GM21717 (cell line): ENCODE measurements around the gene GNG14.
"Not testable (repeated sequence)": the region's sequence is repeated elsewhere in the genome, so short reads cannot be mapped to it uniquely, and the experiment has no call there.

Experiments
- ATAC-seq: cut with Tn5 transposase; IDR thresholded peaks from one replicate; pipeline ENCODE4 v1.9.1; 2021; ENCODE audit warnings: mild to moderate bottlenecking, moderate library complexity; ENCODE audit not compliant: unreplicated experiment

GNG14 gene

DNA sequence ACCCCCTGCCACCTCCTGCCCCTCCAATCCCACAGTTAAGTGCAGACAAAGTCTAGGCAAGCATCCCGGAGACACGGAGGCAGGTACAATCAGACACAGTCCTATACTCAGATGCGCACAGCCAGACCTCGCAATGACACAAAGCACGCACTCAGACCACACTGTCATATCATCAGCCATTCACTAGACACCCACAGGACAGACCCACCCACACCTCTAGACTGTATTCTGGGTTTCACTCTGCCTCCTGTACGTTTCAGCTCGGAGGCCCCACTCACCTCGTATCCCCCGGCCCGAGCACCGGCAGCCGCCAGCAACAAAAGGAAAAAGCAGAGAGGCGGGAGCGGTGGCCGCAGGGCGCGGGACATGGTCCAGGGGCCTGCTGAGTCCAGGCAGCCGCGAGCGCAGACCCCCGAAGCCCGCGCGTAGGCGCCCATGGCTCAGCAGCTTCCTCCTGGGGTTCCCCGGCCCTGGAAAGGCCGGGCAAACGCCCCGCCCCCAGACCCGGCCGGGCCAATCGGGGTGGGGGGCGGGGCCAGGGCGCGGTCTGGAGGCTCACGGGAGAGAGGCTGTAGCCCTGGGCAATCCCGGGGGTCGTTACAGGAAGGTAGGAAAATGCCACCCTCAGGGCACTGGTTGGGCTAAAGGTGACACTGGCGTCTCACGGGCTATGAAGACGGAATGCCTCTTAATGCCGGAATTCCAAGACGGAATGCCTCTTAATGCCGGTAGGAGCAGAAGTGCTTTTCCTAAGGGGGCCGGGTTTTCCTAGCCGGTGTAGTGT lies 21.3 kb upstream of the GNG14 start, which contains the start of the genes MAN2B1 and WDR83:
Gene MAN2B1 (minus strand): TSS at position 478 of the 784 bp plus-strand sequence. CDS start 41 bp downstream, at position 437.
Gene WDR83 (plus strand): TSS at position 543 of the 784 bp plus-strand sequence. CDS start 2,984 bp downstream, outside the sequence.
- ATAC-seq: peak; percentile 35

DNA sequence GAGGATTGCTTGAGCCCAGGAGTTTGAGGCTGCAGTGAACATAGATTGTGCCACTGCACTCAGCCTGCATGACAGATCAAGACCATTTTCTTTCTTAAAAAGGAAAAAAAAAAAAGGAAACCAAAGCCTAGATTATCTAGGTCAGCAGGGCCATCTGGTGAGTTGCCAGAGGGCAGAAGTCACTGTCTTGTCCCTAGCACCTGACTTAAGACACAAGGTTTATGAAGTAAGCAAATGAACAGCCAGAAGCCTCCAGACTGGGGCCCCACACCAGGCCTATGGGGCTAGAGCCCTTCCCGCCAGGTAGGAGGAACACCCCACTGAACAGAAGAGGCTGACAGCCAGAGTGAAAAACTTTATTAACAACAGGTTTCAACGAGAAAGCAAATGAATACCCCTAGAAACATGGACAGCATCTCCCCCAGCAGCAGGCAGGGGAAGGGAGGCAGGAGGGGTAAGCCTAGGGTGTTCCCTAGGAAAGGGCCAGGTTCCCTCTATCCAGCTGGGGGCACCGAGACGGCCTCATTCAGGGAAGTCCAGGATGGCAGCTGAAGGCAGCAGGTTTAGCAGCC lies 20.0 kb upstream of the GNG14 start:
- no peak for ATAC-seq

- no peak for ATAC-seq
Measured at GRCh38 chr19:12668346-12668745, 19.5 kb upstream of the GNG14 start.

- ATAC-seq: no peak
Measured at GRCh38 chr19:12668932-12669269, 18.9 kb upstream of the GNG14 start.

- no peak for ATAC-seq
Measured at GRCh38 chr19:12669270-12670158, 18.3 kb upstream of the GNG14 start.

GRCh38 chr19:12670159-12670928 lies 17.5 kb upstream of the GNG14 start:
- no peak for ATAC-seq

DNA sequence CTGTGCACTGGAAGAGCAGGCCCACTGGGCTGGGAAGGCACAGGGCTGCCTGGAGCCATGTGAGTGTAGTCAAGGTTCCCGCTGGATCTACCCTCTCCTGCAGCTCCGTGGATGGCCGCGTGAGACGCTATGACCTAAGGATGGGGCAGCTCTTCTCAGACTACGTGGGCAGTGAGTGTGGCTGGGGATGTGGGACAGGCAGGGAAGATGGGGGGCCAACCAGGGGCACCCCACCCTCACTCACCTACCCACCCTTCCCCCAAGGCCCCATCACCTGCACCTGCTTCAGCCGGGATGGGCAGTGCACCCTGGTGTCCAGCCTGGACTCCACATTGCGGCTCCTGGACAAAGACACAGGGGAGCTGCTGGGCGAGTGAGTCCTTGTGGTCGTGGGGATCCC lies 15.1 kb upstream of the GNG14 start:
- no peak for ATAC-seq

GRCh38 chr19:12675399-12675798 lies 12.4 kb upstream of the GNG14 start:
- ATAC-seq: no peak

DNA sequence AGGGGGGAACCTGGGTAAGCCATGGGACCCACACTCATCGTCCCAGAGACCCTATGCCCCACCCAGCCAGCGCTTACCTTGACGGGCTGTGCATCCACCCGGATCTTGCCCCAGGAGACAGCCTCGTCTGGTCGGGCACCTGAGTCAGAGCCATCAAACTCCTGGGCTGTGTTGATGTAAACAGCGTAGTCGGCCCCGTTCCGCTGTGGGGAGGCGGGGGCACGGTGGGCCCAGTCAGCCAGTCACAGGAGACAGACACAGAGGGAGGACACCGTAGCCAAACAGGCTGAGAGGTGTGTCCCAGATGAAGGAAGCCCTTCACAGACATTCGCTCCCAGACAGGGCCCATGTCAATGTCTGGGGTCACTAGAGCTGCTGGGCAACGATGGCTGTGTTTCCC lies 11.9 kb upstream of the GNG14 start:
- no peak for ATAC-seq

DNA sequence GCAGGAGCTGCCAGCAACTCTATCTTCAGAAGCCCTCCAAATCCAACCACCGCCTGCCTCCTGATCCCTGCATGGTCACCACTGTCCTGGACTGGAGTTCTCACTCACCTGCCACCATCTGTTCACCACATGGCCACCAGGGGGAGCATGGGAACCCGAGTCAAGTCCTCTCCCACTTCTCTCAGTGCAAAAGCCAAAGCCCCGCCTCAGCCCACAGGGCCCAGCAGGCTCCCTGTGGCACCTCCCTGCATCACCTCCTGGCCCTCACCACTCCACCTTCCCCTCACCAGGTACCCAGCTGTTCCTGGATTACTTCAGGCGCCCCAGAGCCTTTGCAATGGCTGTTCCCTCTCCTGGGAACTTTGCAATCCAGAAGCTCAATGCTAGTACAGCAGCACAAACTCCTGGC lies 11.4 kb upstream of the GNG14 start:
- no peak for ATAC-seq

DNA sequence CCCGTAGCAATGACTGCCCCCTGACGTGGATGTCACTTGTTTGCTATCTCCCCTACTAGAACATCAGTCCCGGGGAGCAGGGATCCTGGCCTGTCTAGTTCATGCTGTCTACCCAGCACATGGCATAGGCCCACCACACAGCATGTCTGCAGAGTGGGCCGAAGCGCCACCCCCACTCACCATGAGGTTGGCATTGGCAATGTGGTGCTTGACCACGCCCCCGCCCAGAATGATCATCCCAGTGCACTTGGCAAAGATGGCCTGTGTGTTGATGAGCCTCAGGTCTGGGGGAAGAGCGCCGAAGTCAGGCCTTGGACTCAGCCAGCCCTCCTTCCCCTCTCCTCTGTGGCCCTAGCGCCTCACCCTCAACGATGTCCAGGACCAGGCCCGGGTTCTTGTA lies 10.9 kb upstream of the GNG14 start:
- no peak for ATAC-seq

DNA sequence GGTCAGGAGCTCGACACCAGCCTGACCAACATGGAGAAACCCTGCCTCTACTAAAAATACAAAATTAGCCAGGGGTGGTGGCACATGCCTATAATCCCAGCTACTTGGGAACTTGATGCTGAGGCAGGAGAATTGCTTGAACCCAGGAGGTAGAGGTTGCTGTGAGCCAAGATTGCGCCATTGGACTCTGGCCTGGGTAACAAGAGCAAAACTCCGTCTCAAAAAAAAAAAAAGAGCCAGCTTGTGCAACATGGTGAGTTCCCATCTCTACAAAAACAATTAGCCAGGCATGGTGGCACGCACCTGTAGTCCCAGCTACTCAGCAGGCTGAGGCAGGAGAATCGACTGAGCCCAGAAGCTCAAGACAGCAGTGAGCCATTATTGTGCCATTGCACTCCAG lies 9.8 kb upstream of the GNG14 start:
- ATAC-seq: not testable (repeated sequence)

DNA sequence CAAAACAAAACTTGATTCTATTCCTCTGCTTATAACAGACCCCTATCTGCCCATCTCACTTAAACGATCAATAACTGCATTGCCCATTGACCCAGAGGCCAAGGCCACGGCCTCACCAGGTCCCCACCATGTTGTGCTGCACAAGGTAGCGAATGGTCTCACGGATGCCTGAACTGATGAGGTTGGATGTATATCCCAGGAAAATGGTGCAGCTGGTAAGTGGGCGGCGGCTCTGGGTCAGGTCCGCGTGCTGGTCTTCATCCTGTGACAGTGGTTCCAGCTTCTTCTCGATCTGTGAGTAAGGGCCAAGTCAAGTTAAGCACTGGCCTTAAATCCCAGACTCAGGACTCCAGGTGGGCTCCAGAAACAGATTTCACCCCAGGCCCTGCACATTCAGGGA lies 7.8 kb upstream of the GNG14 start:
- no peak for ATAC-seq

DNA sequence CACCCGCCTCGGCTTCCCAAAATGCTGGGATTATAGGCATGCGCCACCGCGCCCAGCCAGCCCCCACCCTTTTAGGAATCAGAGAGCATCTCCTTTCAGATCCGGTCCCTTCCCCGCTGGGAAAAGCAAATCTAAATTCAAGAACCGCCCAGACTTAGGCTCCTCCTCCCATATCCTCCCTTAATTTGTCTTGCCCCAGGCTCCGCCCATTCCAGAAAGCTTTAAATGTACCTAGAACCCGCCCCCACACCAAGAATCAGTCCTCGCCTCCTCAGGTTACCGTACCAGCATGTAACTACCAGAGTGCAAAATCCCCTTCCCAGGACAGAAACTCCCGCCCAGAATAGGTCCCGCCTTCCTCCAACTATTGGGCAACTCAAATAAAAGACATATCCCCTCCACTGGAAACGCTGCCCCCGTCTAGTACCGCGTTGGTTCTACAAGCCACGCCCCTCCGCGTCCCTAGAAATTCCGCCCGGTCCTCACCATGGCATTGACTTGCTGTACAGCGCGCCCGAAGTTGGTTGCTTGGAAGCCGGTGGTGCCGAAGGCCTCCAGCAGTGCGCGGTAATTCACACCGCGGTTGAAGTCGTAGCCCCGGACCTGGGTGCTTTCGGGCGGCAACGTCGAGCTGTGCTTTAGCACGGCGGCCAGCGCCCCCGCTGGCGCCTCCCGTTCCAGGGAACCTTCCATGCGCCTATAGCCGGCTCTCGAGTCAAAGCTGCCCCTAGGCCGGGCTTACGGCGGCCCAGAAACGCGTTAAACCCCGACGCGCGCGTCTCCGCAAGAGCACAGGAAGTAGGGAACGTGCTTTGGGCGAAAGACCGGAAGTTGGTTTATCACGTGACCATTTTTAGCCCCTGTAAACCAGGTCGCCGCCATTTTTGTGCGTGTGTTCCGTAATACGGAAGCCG lies 6.5 kb upstream of the GNG14 start, which contains the start of gene DHPS:
Gene DHPS (minus strand): TSS at position 807 of the 914 bp plus-strand sequence. CDS start 114 bp downstream, at position 693.
- ATAC-seq: peak; percentile 62

DNA sequence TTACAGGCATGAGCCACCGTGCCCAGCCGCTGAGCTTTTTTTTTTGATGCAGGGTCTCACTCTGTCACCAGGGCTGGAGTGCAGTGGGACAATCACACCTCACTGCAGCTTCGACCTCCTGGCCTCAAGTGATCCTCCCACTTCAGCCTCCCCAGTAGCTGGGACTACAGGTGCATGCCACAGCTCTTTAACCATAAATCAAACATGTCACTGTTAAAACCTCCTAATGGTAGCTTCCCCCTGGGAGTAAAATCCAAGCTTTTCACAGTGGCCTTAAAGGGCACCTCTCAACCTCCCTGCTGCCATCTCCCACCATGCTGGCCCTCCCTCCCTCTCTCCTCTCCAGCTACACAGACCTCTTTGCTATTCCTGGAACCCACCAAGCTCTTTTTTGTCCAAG lies 2.0 kb upstream of the GNG14 start:
- ATAC-seq: no peak

DNA sequence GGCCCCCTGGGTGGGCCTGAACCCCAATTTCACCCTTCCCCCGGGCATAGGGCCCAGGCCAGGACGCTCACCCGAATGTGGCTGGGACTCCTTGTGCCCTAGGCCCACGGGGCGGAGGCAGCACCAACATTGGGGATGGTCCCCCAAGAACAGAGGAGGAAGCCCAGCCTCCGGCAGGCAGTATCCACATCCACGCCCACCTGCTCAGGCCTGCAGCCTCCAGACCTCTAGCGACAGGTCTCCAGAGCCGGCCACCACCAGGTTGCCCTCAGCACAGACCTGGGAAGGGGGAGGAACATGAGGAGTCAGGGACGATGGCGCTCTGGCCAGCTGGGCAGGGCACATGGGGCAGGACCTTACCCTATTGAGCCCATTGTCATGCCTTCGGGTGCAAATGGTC lies 1.2 kb downstream of the GNG14 start:
- no peak for ATAC-seq

- no peak for ATAC-seq
Measured at GRCh38 chr19:12689581-12690216, 1.9 kb downstream of the GNG14 start.

GRCh38 chr19:12692960-12693359 lies 5.2 kb downstream of the GNG14 start:
- ATAC-seq: no peak

- no peak for ATAC-seq
Measured at GRCh38 chr19:12694641-12695040, 6.8 kb downstream of the GNG14 start.
